Glutamatergic neuron (in vitro differentiated cells): ENCODE measurements around the gene SIGLEC1. TPM values are rescaled to one million over a fixed set of nuclear protein-coding genes. Genes with fewer than 3 reads are reported as not detected.

ENCODE experiments used
- DNase-seq: peaks from one replicate; pipeline ENCODE4 v3.0.0; 2022
- H3K27ac Mint-ChIP-seq: one replicate; pipeline ENCODE4 v1.8.0; 2020; ENCODE audit warnings: mild to moderate bottlenecking, mixed read lengths, inconsistent platforms; ENCODE audit not compliant: unreplicated experiment
- H3K27me3 Mint-ChIP-seq: one replicate; pipeline ENCODE4 v1.8.0; 2020; ENCODE audit warnings: mild to moderate bottlenecking, moderate library complexity, mixed read lengths, inconsistent platforms; ENCODE audit not compliant: unreplicated experiment
- H3K36me3 Mint-ChIP-seq: one replicate; pipeline ENCODE4 v1.8.0; 2020; ENCODE audit warnings: mild to moderate bottlenecking, mixed read lengths, inconsistent platforms; ENCODE audit not compliant: unreplicated experiment
- H3K4me1 Mint-ChIP-seq: one replicate; pipeline ENCODE4 v1.8.0; 2020; ENCODE audit warnings: mild to moderate bottlenecking, low read depth, mixed read lengths, inconsistent platforms; ENCODE audit not compliant: unreplicated experiment
- H3K4me3 Mint-ChIP-seq: one replicate; pipeline ENCODE4 v1.8.0; 2020; ENCODE audit warnings: mild to moderate bottlenecking, mixed read lengths, inconsistent platforms; ENCODE audit not compliant: unreplicated experiment
- H3K9me3 Mint-ChIP-seq: one replicate; pipeline ENCODE4 v1.8.0; 2020; ENCODE audit warnings: mild to moderate bottlenecking, moderate library complexity, mixed read lengths, inconsistent platforms; ENCODE audit not compliant: unreplicated experiment
- CTCF ChIP-seq: fragments of 200-600 bp; sonication (generic); IDR thresholded peaks from one replicate; pipeline ENCODE4 v1.5.0; 2021; ENCODE audit not compliant: partially characterized antibody, unreplicated experiment
- total RNA-seq: library from RNA; stranded (reverse); fragmentation: NEBNext Ultra II Directional; extraction: Animal tissue kit (Norgen Biotek cat#: 25700); gene quantifications from one replicate; pipeline ENCODE4 v1.2.1, GENCODE V29; 2021; ENCODE audit not compliant: unreplicated experiment

The SIGLEC1 gene
- total RNA-seq, 1 donor from 2014 or later, result not detected

DNA sequence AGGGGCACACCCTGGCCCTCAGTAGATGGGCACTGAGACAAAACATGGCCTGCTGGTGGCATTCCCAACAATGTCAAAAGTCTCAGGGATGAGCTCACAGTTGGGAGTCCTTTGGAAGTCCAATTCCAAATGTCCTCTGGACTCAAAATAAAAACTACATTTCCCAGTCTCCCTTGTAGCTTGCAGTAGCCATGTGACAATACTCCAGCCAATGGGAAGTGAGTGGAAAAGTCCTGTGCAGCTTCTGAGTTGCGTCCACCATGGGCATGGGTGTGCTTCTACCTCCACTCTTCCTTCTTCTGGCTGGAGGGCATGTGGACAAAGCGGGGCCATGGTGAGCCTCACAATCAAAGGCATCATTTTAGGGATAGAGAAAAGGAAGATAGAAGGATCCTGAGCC is 24.7 kb downstream of the SIGLEC1 start:
- peaks cover 10% of the 10 kb centered on the region for H3K27me3 Mint-ChIP-seq
- DNase-seq, result no peak
- H3K4me3 Mint-ChIP-seq, result no peak overlapping the region
- peaks cover 2% of the 10 kb centered on the region for H3K4me1 Mint-ChIP-seq
- TF ChIP-seq CTCF, result no peak
- H3K27ac Mint-ChIP-seq, result no peak overlapping the region
- peaks cover 5% of the 10 kb centered on the region for H3K9me3 Mint-ChIP-seq
- H3K36me3 Mint-ChIP-seq, result no peaks in the 10 kb centered on the region

GRCh38 chr20:3686867-3687321 is 25.5 kb downstream of the SIGLEC1 start:
- Mint-ChIP-seq H3K27me3 (peaks cover 13% of the 10 kb centered on the region), H3K4me3 (no peak overlapping the region), H3K9me3 (peaks cover 7% of the 10 kb centered on the region), H3K4me1 (peaks cover 2% of the 10 kb centered on the region), H3K36me3 (no peaks in the 10 kb centered on the region), H3K27ac (no peak overlapping the region)
- no peak for TF ChIP-seq CTCF
- DNase-seq, result no peak

DNA sequence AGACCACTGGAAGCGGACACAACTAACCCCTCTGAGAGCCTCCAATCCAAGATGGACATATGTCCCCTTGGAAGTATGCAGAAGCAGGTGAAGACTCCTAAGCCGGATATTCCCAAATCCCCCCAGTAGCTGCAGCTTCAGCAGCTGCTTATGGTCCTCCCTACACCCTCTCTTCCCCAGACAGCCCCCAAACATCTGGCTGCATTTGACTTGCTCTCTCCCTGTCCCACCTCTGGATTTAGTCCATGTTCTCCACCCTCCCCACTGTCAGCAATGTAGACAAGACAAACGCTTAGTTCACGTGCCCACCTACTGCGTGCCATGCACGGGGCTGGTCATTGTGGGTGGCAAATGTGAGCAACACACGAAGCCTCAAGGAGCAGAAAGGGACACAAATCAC is 26.0 kb downstream of the SIGLEC1 start:
- TF ChIP-seq CTCF, result no peak

GRCh38 chr20:3685341-3685740 is 27.1 kb downstream of the SIGLEC1 start:
- H3K27me3 Mint-ChIP-seq, result peaks cover 14% of the 10 kb centered on the region
- H3K36me3 Mint-ChIP-seq, result no peaks in the 10 kb centered on the region
- H3K27ac Mint-ChIP-seq, result no peak overlapping the region
- no peak overlapping the region for H3K4me3 Mint-ChIP-seq
- peaks cover 7% of the 10 kb centered on the region for H3K9me3 Mint-ChIP-seq
- H3K4me1 Mint-ChIP-seq, result peaks cover 2% of the 10 kb centered on the region
- TF ChIP-seq CTCF, result no peak
- no peak for DNase-seq

More for the DNA sequence above, 26.0 kb downstream of the SIGLEC1 start:
- Mint-ChIP-seq H3K36me3 (no peaks in the 10 kb centered on the region), H3K27me3 (peaks cover 13% of the 10 kb centered on the region), H3K4me3 (no peak overlapping the region), H3K27ac (no peak overlapping the region), H3K9me3 (peaks cover 7% of the 10 kb centered on the region), H3K4me1 (peaks cover 2% of the 10 kb centered on the region)
- DNase-seq, result no peak

DNA sequence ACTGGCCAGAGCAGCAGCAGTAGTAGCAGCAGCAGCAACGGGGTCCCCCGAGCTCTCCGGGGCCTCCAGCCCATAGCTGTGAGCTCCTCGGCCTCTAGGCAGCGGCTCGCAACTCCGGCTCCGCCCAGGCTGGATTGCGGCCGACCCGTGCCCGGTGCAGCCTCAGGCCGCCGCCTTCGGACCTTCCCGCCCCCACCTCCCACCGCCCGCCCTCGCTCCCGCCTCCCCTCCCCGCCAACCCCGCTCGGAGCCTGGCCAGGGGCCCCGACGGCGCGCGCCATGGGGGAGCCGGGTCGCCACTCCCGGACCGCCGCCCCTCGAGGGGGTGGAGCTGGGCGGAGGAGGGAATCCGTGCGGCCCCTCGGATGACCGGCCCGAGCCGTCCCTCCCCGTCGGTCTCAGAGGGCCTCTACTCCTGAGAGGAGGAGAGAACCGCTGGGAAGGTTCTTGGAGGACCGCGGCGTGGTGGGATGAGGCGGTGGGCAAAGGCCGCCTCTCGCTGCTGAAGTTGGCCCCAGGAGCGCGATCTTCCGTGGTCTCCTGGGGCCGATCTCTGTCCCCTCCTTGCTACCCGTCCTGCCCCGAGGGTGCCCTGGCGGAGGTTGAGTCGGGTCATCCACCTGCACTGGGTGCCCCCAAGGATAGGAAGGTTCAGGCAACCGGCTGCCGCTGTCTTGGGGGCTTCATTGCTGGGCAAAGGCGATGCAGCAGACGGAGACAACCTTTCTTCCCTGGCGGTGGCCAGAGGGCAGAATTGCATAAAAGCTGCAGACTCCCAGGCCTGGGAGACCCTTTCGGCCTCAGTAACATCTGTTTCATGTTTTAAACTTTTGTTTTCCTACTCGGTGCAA is 30.2 kb downstream of the SIGLEC1 start, which contains the start of gene ADAM33:
ADAM33 (minus strand) TSS at position 80 of the 851 bp plus-strand sequence; CDS start at position 74, 6 bp downstream.
- peak; percentile 62 for DNase-seq
- H3K27ac Mint-ChIP-seq, result no peak within 1 kb of the TSS
- H3K9me3 Mint-ChIP-seq, result peaks cover 8% of the 10 kb centered on the region
- H3K36me3 Mint-ChIP-seq, result no peaks in the 10 kb centered on the region
- H3K4me3 Mint-ChIP-seq, result peak within 1 kb of the TSS; percentile 61
- peaks cover 21% of the 10 kb centered on the region for H3K27me3 Mint-ChIP-seq
- no peak for TF ChIP-seq CTCF
- H3K4me1 Mint-ChIP-seq, result peaks cover 4% of the 10 kb centered on the region
